Hematopoietic multipotent progenitor cell (in vitro differentiated cells): ENCODE measurements around the gene TLCD2. TPM values are rescaled to one million over a fixed set of nuclear protein-coding genes. Genes with fewer than 3 reads are reported as not detected.
"Not testable (repeated sequence)": the region's sequence is repeated elsewhere in the genome, so short reads cannot be mapped to it uniquely, and the experiment has no call there.

Experiments used
- DNase-seq, 3 donors: peaks; one replicate each; pipeline ENCODE4 v3.0.0-alpha.2; 2011 to 2015; ENCODE audit warnings: low read depth in 2 of 3, low spot score in 2 of 3
- total RNA-seq: library from RNA; depleted of rRNA; stranded (reverse); fragments of >200 nt; gene quantifications from one replicate; pipeline ENCODE4 v1.2.3, GENCODE V29; 2012

The TLCD2 gene
- total RNA-seq, 1 donor = 0.54 TPM

GRCh38 chr17:1695365-1695764, 14.8 kb downstream of the TLCD2 start:
- DNase-seq = no peak

GRCh38 chr17:1693339-1693738, 16.8 kb downstream of the TLCD2 start:
- DNase-seq = no peak

GRCh38 chr17:1690544-1691221, 19.5 kb downstream of the TLCD2 start:
- no peak for DNase-seq

GRCh38 chr17:1688405-1688804, 21.8 kb downstream of the TLCD2 start:
- DNase-seq = not testable (repeated sequence)

GRCh38 chr17:1686086-1686485, 24.1 kb downstream of the TLCD2 start:
- no peak for DNase-seq

GRCh38 chr17:1684378-1685189, 25.6 kb downstream of the TLCD2 start, which contains the start of gene PRPF8:
TSS of gene PRPF8 (minus strand) at chr17:1684867. CDS start at chr17:1684571, 296 bp downstream.
- DNase-seq = peak; percentile 93 to 99 (median 98)

GRCh38 chr17:1683459-1683858, 26.7 kb downstream of the TLCD2 start:
- peak in 1 of 3 donors; percentile 7 for DNase-seq

GRCh38 chr17:1676401-1676800, 33.8 kb downstream of the TLCD2 start:
- DNase-seq = no peak

GRCh38 chr17:1673041-1673785, 37.0 kb downstream of the TLCD2 start:
- DNase-seq = no peak

GRCh38 chr17:1663934-1664333, 46.2 kb downstream of the TLCD2 start:
- not testable (repeated sequence) for DNase-seq

GRCh38 chr17:1661045-1661444, 49.1 kb downstream of the TLCD2 start:
- no peak for DNase-seq

- DNase-seq = no peak
Measured at GRCh38 chr17:1658100-1658499, 52.1 kb downstream of the TLCD2 start.

GRCh38 chr17:1653735-1654134, 56.4 kb downstream of the TLCD2 start:
- DNase-seq = no peak

GRCh38 chr17:1652794-1653193, 57.4 kb downstream of the TLCD2 start:
- DNase-seq = not testable (repeated sequence)

Other genes starting within 250 kb of the TLCD2 start
- 4.0 TPM for gene MYO1C, start 217.7 kb downstream of the TLCD2 start, total RNA-seq
- 58.2 TPM for gene INPP5K, start 193.8 kb downstream of the TLCD2 start, total RNA-seq
- gene PITPNA, start 147.6 kb downstream of the TLCD2 start, total RNA-seq = 10.8 TPM
- 39.6 TPM for gene SLC43A2, start 81.5 kb downstream of the TLCD2 start, total RNA-seq
- 60.3 TPM for gene SCARF1, start 64.6 kb downstream of the TLCD2 start, total RNA-seq
- 18.9 TPM for gene RILP, start 60.5 kb downstream of the TLCD2 start, total RNA-seq
- gene PRPF8, start 25.5 kb downstream of the TLCD2 start, total RNA-seq = 241 TPM
- gene WDR81, start 14.3 kb upstream of the TLCD2 start, total RNA-seq = 59.0 TPM
- 4.6 TPM for gene SERPINF2, start 32.5 kb upstream of the TLCD2 start, total RNA-seq
- gene SERPINF1, start 51.7 kb upstream of the TLCD2 start, total RNA-seq = 1.1 TPM
- gene SMYD4, start 119.5 kb upstream of the TLCD2 start, total RNA-seq = 14.8 TPM
- gene RPA1, start 119.6 kb upstream of the TLCD2 start, total RNA-seq = 18.6 TPM